Tibial nerve (tissue), 4 donors: ENCODE measurements around the gene PACSIN1. TPM values are rescaled to one million over a fixed set of nuclear protein-coding genes. Genes with fewer than 3 reads are reported as not detected.

Experiments used
- DNase-seq, 2 donors: peaks; one replicate each; pipeline ENCODE4 v3.0.0-alpha.2; 2019; ENCODE audit warnings: low spot score in 2 of 2
- H3K27ac ChIP-seq, 4 donors: fragments of 200-600 bp; sonication (generic) in 3 of 4; one replicate each; pipeline ENCODE4 v1.5.1; 2017 to 2019; ENCODE audit warnings: mild to moderate bottlenecking in 1 of 4
- H3K27me3 ChIP-seq, 2 donors: fragments of 200-600 bp; sonication (generic) in 1 of 2; one replicate each; pipeline versions ENCODE4 v1.5.1 to v1.6.0; 2017 to 2019
- H3K36me3 ChIP-seq, 3 donors: fragments of 200-600 bp; sonication (generic); one replicate each; pipeline ENCODE4 v1.5.1; 2018 to 2019
- H3K4me1 ChIP-seq, 4 donors: fragments of 200-600 bp; sonication (generic) in 3 of 4; one replicate each; pipeline ENCODE4 v1.5.1; 2017 to 2019
- H3K4me3 ChIP-seq, 4 donors: fragments of 200-600 bp; sonication (generic) in 3 of 4; one replicate each; pipeline ENCODE4 v1.5.1; 2017 to 2019; ENCODE audit warnings: mild to moderate bottlenecking in 1 of 4, moderate library complexity in 1 of 4
- H3K9me3 ChIP-seq, 4 donors: fragments of 200-600 bp; sonication (generic) in 3 of 4; one replicate each; pipeline ENCODE4 v1.5.1; 2017 to 2019
- CTCF ChIP-seq, 5 experiments: fragments of 200-600 bp in 3 of 5; fragments of 450-650 bp in 2 of 5; sonication (generic) in 3 of 5; IDR thresholded peaks; one replicate each; pipeline ENCODE4 v1.5.1; 2016 to 2019; ENCODE audit warnings: antibody characterized with exemption in 5 of 5, mild to moderate bottlenecking in 3 of 5, moderate library complexity in 2 of 5
- EP300 ChIP-seq, 2 donors: sonication (generic); formaldehyde crosslinking; IDR thresholded peaks; one replicate each; pipeline ENCODE4 v1.6.1; 2017; ENCODE audit warnings: antibody characterized with exemption in 2 of 2, mild to moderate bottlenecking in 1 of 2
- POLR2A ChIP-seq, 2 donors: fragments of 450-650 bp; IDR thresholded peaks; one replicate each; pipeline ENCODE4 v1.6.1; 2017; ENCODE audit warnings: antibody characterized with exemption in 2 of 2, mild to moderate bottlenecking in 2 of 2, moderate library complexity in 2 of 2
- WGBS, 2 donors: methylation state at CpG; one replicate each; pipeline ENCODE4 v1.1.5; 2018; 5-methylcytosine and 5-hydroxymethylcytosine counted together
- total RNA-seq, 4 donors: library from RNA; depleted of rRNA; stranded (reverse); fragments of >200 nt; gene quantifications; one replicate each; pipeline ENCODE4 v1.1.0, GENCODE V29; 2016

Gene PACSIN1
- total RNA-seq, 4 donors from 2014 or later = 0.30 to 2.6 (median 0.42) TPM; not detected in 1

DNA sequence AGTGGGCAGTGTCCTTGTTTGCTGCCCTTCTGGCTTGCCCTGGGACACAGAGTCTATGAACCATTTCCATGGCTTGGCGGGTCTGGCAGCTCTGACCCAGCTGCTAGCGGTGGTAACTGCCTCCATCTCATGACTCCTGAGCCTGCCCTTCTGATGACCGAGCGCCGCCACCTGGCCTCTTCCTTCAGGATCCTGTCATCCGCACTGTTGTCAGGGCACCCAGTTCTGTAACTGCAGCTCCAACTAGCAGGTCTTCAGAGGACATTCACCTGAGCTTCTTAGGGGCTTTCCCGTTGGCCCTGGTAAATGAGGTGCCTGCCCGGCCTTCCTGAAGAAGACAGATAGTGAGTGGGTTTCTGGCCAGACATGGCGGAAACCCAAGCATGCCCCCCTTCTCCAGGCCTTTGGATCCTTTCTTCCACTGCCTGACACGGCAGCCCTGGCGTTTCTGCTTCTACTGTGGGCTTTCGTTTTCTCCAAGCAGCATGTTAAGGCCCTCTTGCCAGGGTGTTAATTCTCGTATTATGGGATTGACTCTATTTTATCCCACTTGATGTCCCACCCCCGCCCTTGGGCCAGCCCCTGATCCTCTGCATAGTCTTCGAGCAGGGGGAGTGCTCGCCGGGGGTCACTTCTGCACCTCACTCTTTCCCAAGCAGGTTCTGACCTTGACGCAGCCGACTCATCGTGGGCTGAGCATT is 24.7 kb downstream of the PACSIN1 start:
- H3K9me3 ChIP-seq = no peaks in the 10 kb centered on the region
- peaks cover 0 to 6% (median 0%) of the 10 kb centered on the region in 4 donors for H3K4me1 ChIP-seq
- H3K27ac ChIP-seq = no peak overlapping the region
- WGBS, 2 donors = 74 to 80% methylated on average over 20 of the region's 20 CpGs
- H3K4me3 ChIP-seq = no peak overlapping the region
- no peaks in the 10 kb centered on the region for H3K36me3 ChIP-seq
- TF ChIP-seq POLR2A (IDR thresholded peaks at IDR 0.05) = no peak
- no peak for TF ChIP-seq EP300 (IDR thresholded peaks at IDR 0.05)
- TF ChIP-seq CTCF (IDR thresholded peaks at IDR 0.05) = no peak
- no peaks in the 10 kb centered on the region for H3K27me3 ChIP-seq
- no peak for DNase-seq

GRCh38 chr6:34491091-34491430 is 25.2 kb downstream of the PACSIN1 start:
- no peaks in the 10 kb centered on the region for H3K27me3 ChIP-seq
- TF ChIP-seq POLR2A (IDR thresholded peaks at IDR 0.05) (no peak), CTCF (IDR thresholded peaks at IDR 0.05) (no peak), EP300 (IDR thresholded peaks at IDR 0.05) (no peak)
- peaks cover 0 to 6% (median 0%) of the 10 kb centered on the region in 4 donors for H3K4me1 ChIP-seq
- WGBS, 2 donors = 40 to 46% methylated on average over 10 of the region's 10 CpGs
- no peak overlapping the region for H3K27ac ChIP-seq
- no peaks in the 10 kb centered on the region for H3K9me3 ChIP-seq
- H3K4me3 ChIP-seq = no peak overlapping the region
- DNase-seq = no peak
- no peaks in the 10 kb centered on the region for H3K36me3 ChIP-seq

- TF ChIP-seq POLR2A (IDR thresholded peaks at IDR 0.05) = no peak
- no peak for TF ChIP-seq EP300 (IDR thresholded peaks at IDR 0.05)
- TF ChIP-seq CTCF (IDR thresholded peaks at IDR 0.05) = no peak
- no peaks in the 10 kb centered on the region for H3K9me3 ChIP-seq
- H3K4me3 ChIP-seq = no peak overlapping the region
- WGBS, 2 donors = 70 to 94% methylated on average over 4 of the region's 4 CpGs
- H3K36me3 ChIP-seq = no peaks in the 10 kb centered on the region
- no peak overlapping the region for H3K27ac ChIP-seq
- peaks cover 0 to 6% (median 0%) of the 10 kb centered on the region in 4 donors for H3K4me1 ChIP-seq
- no peak for DNase-seq
- H3K27me3 ChIP-seq = no peaks in the 10 kb centered on the region
Observed at GRCh38 chr6:34493344-34493743, 27.5 kb downstream of the PACSIN1 start.

DNA sequence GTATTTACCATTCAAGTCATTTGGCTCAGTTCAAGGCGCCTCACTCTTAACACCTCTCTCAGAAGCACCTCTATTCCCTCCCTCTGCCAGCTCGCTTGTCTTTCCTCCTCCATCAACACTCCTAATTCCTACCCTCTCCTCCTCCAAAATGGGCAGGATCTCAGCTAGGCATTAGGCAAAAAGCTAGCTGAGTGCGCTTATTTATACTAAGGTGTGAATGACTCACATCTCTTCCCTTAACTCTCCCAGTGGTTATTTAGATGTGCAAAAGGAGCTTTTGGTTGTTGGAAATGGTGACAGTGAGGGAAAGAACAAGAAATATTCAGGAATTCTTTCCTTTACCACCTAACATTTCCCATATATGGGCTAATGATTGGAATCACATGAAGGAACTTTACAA is 29.1 kb downstream of the PACSIN1 start:
- no peak for TF ChIP-seq CTCF (IDR thresholded peaks at IDR 0.05)
- no peak for TF ChIP-seq POLR2A (IDR thresholded peaks at IDR 0.05)
- TF ChIP-seq EP300 (IDR thresholded peaks at IDR 0.05) = no peak
- 76 to 90% methylated on average over 3 of the region's 3 CpGs for whole genome bisulfite sequencing, 2 donors
- peaks cover 0 to 6% (median 0%) of the 10 kb centered on the region in 4 donors for H3K4me1 ChIP-seq
- H3K27ac ChIP-seq = no peak overlapping the region
- peaks cover 0 to 10% (median 0%) of the 10 kb centered on the region in 4 donors for H3K9me3 ChIP-seq
- no peaks in the 10 kb centered on the region for H3K27me3 ChIP-seq
- H3K36me3 ChIP-seq = no peaks in the 10 kb centered on the region
- no peak for DNase-seq
- no peak overlapping the region for H3K4me3 ChIP-seq

DNA sequence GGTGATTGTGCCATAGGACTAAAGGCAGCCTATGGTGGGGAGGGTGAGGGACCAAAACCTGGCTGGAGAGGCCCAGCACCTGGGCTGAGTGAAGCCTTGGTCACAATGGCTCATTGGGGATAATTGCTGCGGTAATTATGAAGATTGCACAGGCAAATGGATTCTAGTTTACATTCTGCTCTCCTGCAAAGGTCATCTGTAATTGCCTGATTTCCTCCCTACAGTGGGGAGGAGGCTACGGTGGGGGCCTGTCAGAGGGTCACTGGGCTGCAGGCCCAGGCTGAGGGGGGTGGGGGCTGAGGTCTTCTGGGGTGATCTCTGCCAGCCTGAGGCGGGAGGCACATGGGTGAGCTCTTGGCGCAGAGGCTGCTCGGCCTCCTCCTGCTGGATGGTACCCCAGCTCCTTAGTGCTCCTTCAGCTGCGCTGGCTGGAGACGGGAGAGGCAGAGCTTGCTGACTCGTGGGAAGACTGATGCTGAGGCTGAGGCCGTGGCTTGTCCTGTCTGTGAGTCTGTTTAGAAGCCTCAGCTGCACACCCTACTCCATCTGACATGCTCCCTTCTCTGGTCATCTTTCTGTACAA is 30.3 kb downstream of the PACSIN1 start:
- peaks cover 0 to 2% (median 0%) of the 10 kb centered on the region in 4 donors for H3K4me1 ChIP-seq
- peaks cover 0 to 22% (median 3%) of the 10 kb centered on the region in 4 donors for H3K9me3 ChIP-seq
- 19 to 49% methylated on average over 5 to 7 of the region's 9 CpGs for WGBS, 2 donors
- no peaks in the 10 kb centered on the region for H3K27me3 ChIP-seq
- no peak overlapping the region for H3K4me3 ChIP-seq
- no peak overlapping the region for H3K27ac ChIP-seq
- DNase-seq = no peak
- no peaks in the 10 kb centered on the region for H3K36me3 ChIP-seq
- TF ChIP-seq POLR2A (IDR thresholded peaks at IDR 0.05) (no peak), EP300 (IDR thresholded peaks at IDR 0.05) (no peak), CTCF (IDR thresholded peaks at IDR 0.05) (no peak)
